Measurements from ENCODE around the gene CCM2.

DNA sequence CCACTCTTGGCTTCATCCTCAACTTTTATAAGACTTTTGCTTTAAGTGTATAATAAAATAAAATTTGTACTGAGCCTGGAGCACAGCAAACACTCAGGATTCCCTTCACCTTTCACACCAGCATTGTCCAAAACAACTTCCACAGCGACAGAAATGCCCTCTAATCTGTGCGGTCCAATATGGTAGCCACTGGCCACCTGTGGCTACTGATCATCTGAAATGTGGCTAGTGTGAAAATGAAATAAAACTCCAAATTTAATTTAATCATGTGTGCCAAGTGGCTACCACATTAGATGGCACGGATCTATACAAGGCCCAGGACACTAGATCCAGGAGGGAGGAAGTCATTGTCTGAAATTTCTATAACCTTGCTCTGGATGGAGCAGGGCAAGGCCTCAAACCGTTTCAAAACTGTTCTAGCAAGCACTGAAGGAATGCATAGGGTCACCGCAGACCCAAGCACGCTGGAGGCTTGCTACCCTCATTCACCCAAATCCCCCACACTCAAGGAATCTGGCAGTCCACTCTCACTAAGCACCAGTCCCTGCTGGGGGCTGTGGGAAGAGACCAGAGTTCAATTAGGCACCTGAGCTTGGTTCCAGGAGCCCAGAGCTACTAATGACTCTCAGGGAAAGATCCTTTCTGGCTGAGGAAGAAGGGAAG, 14.8 kb upstream of the CCM2 start:
- TF ChIP-seq, protein P1, sequence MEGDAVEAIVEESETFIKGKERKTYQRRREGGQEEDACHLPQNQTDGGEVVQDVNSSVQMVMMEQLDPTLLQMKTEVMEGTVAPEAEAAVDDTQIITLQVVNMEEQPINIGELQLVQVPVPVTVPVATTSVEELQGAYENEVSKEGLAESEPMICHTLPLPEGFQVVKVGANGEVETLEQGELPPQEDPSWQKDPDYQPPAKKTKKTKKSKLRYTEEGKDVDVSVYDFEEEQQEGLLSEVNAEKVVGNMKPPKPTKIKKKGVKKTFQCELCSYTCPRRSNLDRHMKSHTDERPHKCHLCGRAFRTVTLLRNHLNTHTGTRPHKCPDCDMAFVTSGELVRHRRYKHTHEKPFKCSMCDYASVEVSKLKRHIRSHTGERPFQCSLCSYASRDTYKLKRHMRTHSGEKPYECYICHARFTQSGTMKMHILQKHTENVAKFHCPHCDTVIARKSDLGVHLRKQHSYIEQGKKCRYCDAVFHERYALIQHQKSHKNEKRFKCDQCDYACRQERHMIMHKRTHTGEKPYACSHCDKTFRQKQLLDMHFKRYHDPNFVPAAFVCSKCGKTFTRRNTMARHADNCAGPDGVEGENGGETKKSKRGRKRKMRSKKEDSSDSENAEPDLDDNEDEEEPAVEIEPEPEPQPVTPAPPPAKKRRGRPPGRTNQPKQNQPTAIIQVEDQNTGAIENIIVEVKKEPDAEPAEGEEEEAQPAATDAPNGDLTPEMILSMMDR (IDR thresholded peaks at IDR 0.05) = no peak
- TF ChIP-seq POLR2A (IDR thresholded peaks at IDR 0.05) = no peak
